Endothelial cell of umbilical vein (primary cell): ENCODE results near the gene NHS. TPM values are rescaled to one million over a fixed set of nuclear protein-coding genes. Genes with fewer than 3 reads are reported as not detected.

Experiments used
- BruUV-seq: library from RNA; stranded (reverse); fragments of 400-500 nt; replicated peaks from 2 replicates; lab custom pipeline; 2021; lab: Mats Ljungman, UMichigan
- CTCF ChIA-PET: fragments of 300-600, 350-600 bp; sonication (Branson Sonifier 250); formaldehyde crosslinking; loops from one replicate; lab custom pipeline; 2021; ENCODE audit warnings: antibody characterized with exemption, inconsistent platforms; lab: Charles Lee
- POLR2A ChIA-PET: fragments of 300-600, 350-600 bp; sonication (Branson Sonifier 250); formaldehyde crosslinking; loops from one replicate; lab custom pipeline; 2021; ENCODE audit warnings: antibody characterized with exemption, inconsistent platforms; lab: Charles Lee
- DNase-seq: peaks from one replicate; pipeline ENCODE4 v3.0.0-alpha.2; 2011; ENCODE audit warnings: low read depth, low spot score
- FAIRE-seq: peaks from 2 replicates; lab custom pipeline; 2011; peaks lifted over from hg19 to GRCh38; lab: Jason Lieb, UNC
- H2AFZ ChIP-seq: 2 replicates; pipeline ENCODE4 v1.6.0; 2012; ENCODE audit warnings: low read depth, low read length, control low read depth, inconsistent platforms
- H3K27ac ChIP-seq: 2 replicates; pipeline ENCODE4 v1.5.1; 2011; ENCODE audit warnings: low read depth, mild to moderate bottlenecking, control low read depth, low read length, moderate library complexity; ENCODE audit not compliant: insufficient read depth
- H3K27me3 ChIP-seq, 2 experiments: 2 replicates each; pipeline versions ENCODE4 v1.6.0 to v1.6.1; 2011; ENCODE audit warnings: low read length in 2 of 2, mixed read lengths in 1 of 2; ENCODE audit not compliant: control insufficient read depth in 2 of 2, insufficient read depth in 2 of 2
- H3K36me3 ChIP-seq, 2 experiments: 2 replicates in 1 of 2; 3 replicates in 1 of 2; pipeline ENCODE4 v1.5.1; 2011; ENCODE audit warnings: low read length in 2 of 2, mild to moderate bottlenecking in 1 of 2, moderate library complexity in 1 of 2; ENCODE audit not compliant: control insufficient read depth in 2 of 2, insufficient read depth in 2 of 2; ENCODE audit errors: extremely low read depth in 1 of 2
- H3K4me1 ChIP-seq: 3 replicates; pipeline ENCODE4 v1.5.1; 2011; ENCODE audit warnings: mild to moderate bottlenecking, low read length; ENCODE audit not compliant: control insufficient read depth, insufficient read depth; ENCODE audit errors: extremely low read depth
- H3K4me2 ChIP-seq: 2 replicates; pipeline ENCODE4 v1.6.1; 2011; ENCODE audit warnings: low read length, control low read depth, mixed read lengths; ENCODE audit not compliant: insufficient read depth
- H3K4me3 ChIP-seq, 3 experiments: fragments of 200-600 bp in 1 of 3; sonication (generic), shearing (Covaris generic) in 1 of 3; replicated peaks in 1 of 3; 2 replicates each; pipeline ENCODE4 v1.5.1; 2011 to 2016; ENCODE audit warnings: control low read depth in 3 of 3, low read length in 3 of 3, mild to moderate bottlenecking in 2 of 3, inconsistent platforms in 1 of 3, low read depth in 1 of 3, moderate library complexity in 1 of 3; ENCODE audit not compliant: insufficient read depth in 1 of 3
- H3K79me2 ChIP-seq: 2 replicates; pipeline ENCODE4 v1.6.0; 2012; ENCODE audit warnings: low read length, inconsistent platforms; ENCODE audit not compliant: control insufficient read depth, insufficient read depth
- H3K9ac ChIP-seq: replicated peaks from 2 replicates; pipeline ENCODE3; 2011; ENCODE audit warnings: low read length, control low read depth; ENCODE audit not compliant: insufficient read depth; ENCODE audit errors: extremely low read depth
- H3K9me1 ChIP-seq: replicated peaks from 3 replicates; pipeline ENCODE4 v1.6.0; 2011; ENCODE audit warnings: mild to moderate bottlenecking, low read length; ENCODE audit not compliant: control insufficient read depth, insufficient read depth; ENCODE audit errors: extremely low read depth
- H3K9me3 ChIP-seq: replicated peaks from 2 replicates; pipeline ENCODE4 v1.5.1; 2012; ENCODE audit warnings: low read length, inconsistent platforms; ENCODE audit not compliant: control insufficient read depth, insufficient read depth
- H4K20me1 ChIP-seq: replicated peaks from 2 replicates; pipeline ENCODE3; 2011; ENCODE audit warnings: mild to moderate bottlenecking, low read length; ENCODE audit not compliant: control insufficient read depth, insufficient read depth; ENCODE audit errors: extremely low read depth
- CTCF ChIP-seq, 2 donors: IDR thresholded peaks; 1 replicate in 1 of 2; 2 replicates in 1 of 2; pipeline ENCODE4 v1.5.1; 2011; ENCODE audit warnings: low read length in 2 of 2, mild to moderate bottlenecking in 2 of 2, moderate library complexity in 2 of 2, control low read depth in 1 of 2, inconsistent platforms in 1 of 2, low read depth in 1 of 2; ENCODE audit not compliant: insufficient read depth in 1 of 2; ENCODE audit errors: extremely low read depth in 1 of 2
- EZH2 ChIP-seq: IDR thresholded peaks from 2 replicates; pipeline ENCODE4 v1.6.1; 2012; ENCODE audit warnings: borderline replicate concordance, low read depth, mild to moderate bottlenecking, moderate library complexity, low read length, inconsistent platforms; ENCODE audit not compliant: severe bottlenecking
- FOS ChIP-seq: IDR thresholded peaks from 2 replicates; pipeline ENCODE4 v1.6.1; 2011; ENCODE audit warnings: mild to moderate bottlenecking, low read length, moderate library complexity, borderline replicate concordance; ENCODE audit not compliant: insufficient read depth
- GATA2 ChIP-seq: IDR thresholded peaks from 2 replicates; pipeline ENCODE4 v1.7.0; 2011; ENCODE audit warnings: low read depth, mild to moderate bottlenecking, moderate library complexity, mixed read lengths, low read length; ENCODE audit not compliant: insufficient read length, insufficient read depth
- JUN ChIP-seq: IDR thresholded peaks from 2 replicates; pipeline ENCODE4 v1.6.1; 2011; ENCODE audit warnings: borderline replicate concordance, low read depth; ENCODE audit not compliant: insufficient read length, insufficient read depth
- MAX ChIP-seq: IDR thresholded peaks from 2 replicates; pipeline ENCODE4 v1.6.1; 2011; ENCODE audit not compliant: insufficient read depth, insufficient read length
- MYC ChIP-seq: IDR thresholded peaks from one replicate; pipeline ENCODE4 v1.6.1; 2011; ENCODE audit warnings: mild to moderate bottlenecking, low read depth, low read length
- POLR2A ChIP-seq: IDR thresholded peaks from 2 replicates; pipeline ENCODE4 v1.6.1; 2012; ENCODE audit warnings: low read depth, mild to moderate bottlenecking, control low read depth, low read length
- POLR2AphosphoS5 ChIP-seq: IDR thresholded peaks from 2 replicates; pipeline ENCODE4 v1.6.1; 2012; ENCODE audit warnings: low read depth, mild to moderate bottlenecking, control low read depth, low read length, moderate library complexity; ENCODE audit not compliant: insufficient read depth
- dilution Hi-C: fragments of 300-500 bp; cut with MboI; formaldehyde crosslinking; loops from one replicate; pipeline ENCODE4 v1.15.0; 2019; ENCODE audit warnings: low sequenced_read_pairs; ENCODE audit not compliant: extremely low pct_ligation_motif_present
- intact Hi-C: fragments of 100-400 bp; cut with micrococcal nuclease; formaldehyde crosslinking; loops from one replicate; pipeline ENCODE4 v1.10.0; 2022
- polyA plus RNA-seq, 4 experiments: library from polyadenylated mRNA; depleted of rRNA in 3 of 4; stranded (reverse) in 3 of 4; unstranded in 1 of 4; fragments of >200 nt; gene quantifications; 2 replicates each; pipeline versions ENCODE4 v1.2.1 to v1.2.3, GENCODE V29; 2011 to 2012; ENCODE audit warnings: missing spikeins in 1 of 4
- total RNA-seq: library from RNA; stranded (reverse); gene quantifications from 2 replicates; pipeline ENCODE4 v1.2.3, GENCODE V29; 2021

NHS gene
- total and polyA plus RNA-seq, 2 donors (not counting 3 experiments of a cell fraction or from before 2014, with no cell fraction given): 0.07 to 0.46 TPM

GRCh38 chrX:17679261-17679660, 304.3 kb downstream of the NHS start:
- POLR2A ChIA-PET: interaction anchor here (0.6 kb wide), 1 partner anchor 188 kb away, joined by 4 read pairs; no protein-coding TSS in a partner anchor
- dilution Hi-C loops (no loop called here), intact Hi-C loops (no loop called here)
- H3K79me2 ChIP-seq: no peaks in the 10 kb centered on the region
- H4K20me1 ChIP-seq: no peaks in the 10 kb centered on the region
- H3K27ac ChIP-seq: no peak overlapping the region
- H3K27me3 ChIP-seq: no peaks in the 10 kb centered on the region
- BruUV-seq: no TSS peak
- H3K9me1 ChIP-seq: no peaks in the 10 kb centered on the region
- FAIRE-seq (no peak), DNase-seq (no peak)
- H3K9me3 ChIP-seq: no peaks in the 10 kb centered on the region
- H2AFZ ChIP-seq: no peak overlapping the region
- H3K9ac ChIP-seq: no peak overlapping the region
- TF ChIP-seq GATA2 (no peak), EZH2 (no peak), POLR2AphosphoS5 (no peak), MYC (no peak), CTCF (IDR thresholded peaks at IDR 0.05; ENCODE audit: extremely low read depth in 1 of 2, insufficient read depth in 1 of 2, low read depth in 1 of 2, low read length in 2 of 2) (no peak)
- no peak overlapping the region for H3K4me3 ChIP-seq
- H3K4me2 ChIP-seq: no peak overlapping the region
- CTCF ChIA-PET: no interaction called here
- no peaks in the 10 kb centered on the region for H3K4me1 ChIP-seq
- no peaks in the 10 kb centered on the region for H3K36me3 ChIP-seq

GRCh38 chrX:17679820-17680219, 304.8 kb downstream of the NHS start:
- dilution Hi-C loops: no loop called here
- CTCF ChIA-PET: no interaction called here

More at GRCh38 chrX:17679820-17680219, 304.8 kb downstream of the NHS start:
- intact Hi-C loops: no loop called here
- Histone ChIP-seq H3K4me1 (no peaks in the 10 kb centered on the region), H3K9me1 (no peaks in the 10 kb centered on the region), H3K79me2 (no peaks in the 10 kb centered on the region), H3K4me2 (no peak overlapping the region), H3K9me3 (no peaks in the 10 kb centered on the region), H3K36me3 (no peaks in the 10 kb centered on the region), H3K4me3 (no peak overlapping the region), H3K27me3 (no peaks in the 10 kb centered on the region), H3K27ac (no peak overlapping the region), H4K20me1 (no peaks in the 10 kb centered on the region), H3K9ac (no peak overlapping the region), H2AFZ (no peak overlapping the region)
- TF ChIP-seq EZH2 (no peak), MYC (no peak), MAX (no peak), FOS (no peak), POLR2A (no peak), JUN (no peak), GATA2 (no peak), CTCF (IDR thresholded peaks at IDR 0.05; ENCODE audit: extremely low read depth in 1 of 2, insufficient read depth in 1 of 2, low read depth in 1 of 2, low read length in 2 of 2) (no peak), POLR2AphosphoS5 (no peak)
- DNase-seq: no peak
- POLR2A ChIA-PET: no interaction called here
- BruUV-seq: no TSS peak
- FAIRE-seq: no peak
